CD8-positive, alpha-beta memory T cell (primary cell): Measurements from ENCODE around the gene CCNG2. TPM values are rescaled to one million over a fixed set of nuclear protein-coding genes. Genes with fewer than 3 reads are reported as not detected.

ENCODE experiments used
- CTCF ChIA-PET: fragments of 350-600 bp; sonication (Branson Sonifier 250); formaldehyde crosslinking; loops from one replicate; lab custom pipeline; 2021; ENCODE audit warnings: antibody characterized with exemption; lab: Charles Lee
- POLR2A ChIA-PET: fragments of 350-600 bp; sonication (Branson Sonifier 250); formaldehyde crosslinking; loops from one replicate; lab custom pipeline; 2021; ENCODE audit warnings: antibody characterized with exemption; lab: Charles Lee
- DNase-seq, 5 donors: peaks; one replicate each; pipeline versions ENCODE4 v3.0.0 to v3.0.0-alpha.2; 2020 to 2022; ENCODE audit warnings: mixed read lengths in 1 of 5
- H3K27ac ChIP-seq: one replicate; pipeline ENCODE4 v1.7.0; 2013; ENCODE audit warnings: low read depth, mild to moderate bottlenecking, low read length, moderate library complexity
- H3K27me3 ChIP-seq: 2 replicates; pipeline ENCODE4 v1.7.0; 2013; ENCODE audit warnings: low read length, mild to moderate bottlenecking; ENCODE audit not compliant: insufficient read depth, poor library complexity, severe bottlenecking
- H3K36me3 ChIP-seq: 2 replicates; pipeline ENCODE4 v1.7.0; 2013; ENCODE audit warnings: mild to moderate bottlenecking, low read length, moderate library complexity; ENCODE audit not compliant: insufficient read depth
- H3K4me1 ChIP-seq: 2 replicates; pipeline ENCODE4 v1.7.0; 2013; ENCODE audit warnings: mild to moderate bottlenecking, low read length, moderate library complexity; ENCODE audit not compliant: insufficient read depth
- H3K4me3 ChIP-seq: 2 replicates; pipeline ENCODE4 v1.7.0; 2013; ENCODE audit warnings: mild to moderate bottlenecking, low read length
- H3K9me3 ChIP-seq: 2 replicates; pipeline ENCODE4 v1.7.0; 2013; ENCODE audit warnings: mild to moderate bottlenecking, low read length
- H3K27ac Mint-ChIP-seq, 8 donors: one replicate each; pipeline ENCODE4 v1.8.0; 2020 to 2021; ENCODE audit warnings: mixed read lengths in 8 of 8, mild to moderate bottlenecking in 6 of 8, inconsistent platforms in 3 of 8, moderate library complexity in 3 of 8
- H3K27me3 Mint-ChIP-seq, 2 donors: one replicate each; pipeline ENCODE4 v1.8.0; 2020 to 2021; ENCODE audit warnings: mixed read lengths in 2 of 2, mild to moderate bottlenecking in 1 of 2, moderate library complexity in 1 of 2
- H3K36me3 Mint-ChIP-seq, 3 donors: one replicate each; pipeline ENCODE4 v1.8.0; 2020 to 2021; ENCODE audit warnings: mixed read lengths in 3 of 3, inconsistent platforms in 1 of 3, mild to moderate bottlenecking in 1 of 3
- H3K4me1 Mint-ChIP-seq, 3 donors: one replicate each; pipeline ENCODE4 v1.8.0; 2020 to 2021; ENCODE audit warnings: mixed read lengths in 3 of 3, inconsistent platforms in 1 of 3, mild to moderate bottlenecking in 1 of 3
- H3K4me3 Mint-ChIP-seq, 7 donors: one replicate each; pipeline ENCODE4 v1.8.0; 2020 to 2021; ENCODE audit warnings: mixed read lengths in 7 of 7, mild to moderate bottlenecking in 6 of 7, moderate library complexity in 4 of 7, inconsistent platforms in 2 of 7
- H3K9me3 Mint-ChIP-seq, 5 donors: one replicate each; pipeline ENCODE4 v1.8.0; 2020 to 2022; ENCODE audit warnings: mixed read lengths in 5 of 5, mild to moderate bottlenecking in 3 of 5, moderate library complexity in 2 of 5, inconsistent platforms in 1 of 5
- polyA plus RNA-seq: library from polyadenylated mRNA; unstranded; fragments of 300-500 nt; fragmentation: Illumina TruSeq; gene quantifications from one replicate; pipeline ENCODE4 v1.2.3, GENCODE V29; 2021
- total RNA-seq, 2 experiments: library from RNA; stranded (reverse); gene quantifications; one replicate each; pipeline ENCODE4 v1.2.3, GENCODE V29; 2021

Gene CCNG2
- total and polyA plus RNA-seq, 3 experiments from 2014 or later = 3.7 to 23.9 (median 4.0) TPM

- Histone ChIP-seq H3K4me3 (peak overlapping the region; percentile 99), H3K36me3 (no peaks in the 10 kb centered on the region), H3K27me3 (no peaks in the 10 kb centered on the region), H3K4me1 (peaks cover 22% of the 10 kb centered on the region), H3K9me3 (no peaks in the 10 kb centered on the region), H3K27ac (peak overlapping the region; percentile 75)
- H3K27me3 Mint-ChIP-seq = peaks cover 4 to 9% of the 10 kb centered on the region in 2 donors
- H3K27ac Mint-ChIP-seq = peak overlapping the region; percentile 86 to 97 (median 94)
- H3K4me3 Mint-ChIP-seq = peak overlapping the region; percentile 92 to 99 (median 98)
- peaks cover 0 to 25% (median 2%) of the 10 kb centered on the region in 3 donors for H3K36me3 Mint-ChIP-seq
- POLR2A ChIA-PET = interaction anchor here (1.5 kb wide), 1 partner anchor 80 kb away, joined by 4 read pairs; the partner anchor contains the start of gene CCNI
- peaks cover 0 to 3% (median 0%) of the 10 kb centered on the region in 5 donors for H3K9me3 Mint-ChIP-seq
- peak; percentile 89 to 99 (median 98) for DNase-seq
- peaks cover 34 to 44% (median 39%) of the 10 kb centered on the region in 3 donors for H3K4me1 Mint-ChIP-seq
- CTCF ChIA-PET = interaction anchor here (0.7 kb wide), 1 partner anchor 655 kb away, joined by 3 read pairs; no protein-coding TSS in a partner anchor
Observed at GRCh38 chr4:77156533-77156911, 485 bp upstream of the CCNG2 start.

- Mint-ChIP-seq H3K27ac (peak overlapping the region; percentile 86 to 97 (median 90)), H3K4me1 (peaks cover 41 to 54% (median 47%) of the 10 kb centered on the region in 3 donors), H3K9me3 (peaks cover 0 to 3% (median 0%) of the 10 kb centered on the region in 5 donors), H3K27me3 (peaks cover 0 to 9% of the 10 kb centered on the region in 2 donors), H3K4me3 (peak overlapping the region; percentile 92 to 99 (median 98)), H3K36me3 (peaks cover 1 to 36% (median 12%) of the 10 kb centered on the region in 3 donors)
- peak overlapping the region; percentile 99 for H3K4me3 ChIP-seq
- peaks cover 22% of the 10 kb centered on the region for H3K4me1 ChIP-seq
- peak; percentile 68 to 85 (median 72) for DNase-seq
- ChIA-PET CTCF (interaction anchor here (1.0 kb wide), 1 partner anchor 46 kb away, joined by 4 read pairs; no protein-coding TSS in a partner anchor), POLR2A (interaction anchor here (0.9 to 1.0 kb wide), 2 partner anchors 9 to 83 kb away, joined by 3 read pairs; no protein-coding TSS in a partner anchor)
- H3K27me3 ChIP-seq = no peaks in the 10 kb centered on the region
- H3K9me3 ChIP-seq = no peaks in the 10 kb centered on the region
- peaks cover 5% of the 10 kb centered on the region for H3K36me3 ChIP-seq
- H3K27ac ChIP-seq = peak overlapping the region; percentile 75
Observed at GRCh38 chr4:77157859-77158486, 966 bp downstream of the CCNG2 start.

GRCh38 chr4:77158487-77158861 lies 1.5 kb downstream of the CCNG2 start:
- POLR2A ChIA-PET = interaction anchor here (0.9 to 1.0 kb wide), 2 partner anchors 10 to 84 kb away, joined by 3 read pairs; no protein-coding TSS in a partner anchor
- Mint-ChIP-seq H3K4me1 (peaks cover 46 to 59% (median 52%) of the 10 kb centered on the region in 3 donors), H3K4me3 (peak overlapping the region; percentile 92 to 99 (median 98)), H3K27me3 (peaks cover 0 to 9% of the 10 kb centered on the region in 2 donors), H3K36me3 (peaks cover 5 to 41% (median 17%) of the 10 kb centered on the region in 3 donors), H3K27ac (peak overlapping the region; percentile 86 to 95 (median 89)), H3K9me3 (peaks cover 0 to 3% (median 0%) of the 10 kb centered on the region in 5 donors)
- Histone ChIP-seq H3K4me3 (peak overlapping the region; percentile 99), H3K27ac (peak overlapping the region; percentile 75), H3K36me3 (peaks cover 5% of the 10 kb centered on the region), H3K9me3 (no peaks in the 10 kb centered on the region), H3K27me3 (no peaks in the 10 kb centered on the region), H3K4me1 (peaks cover 22% of the 10 kb centered on the region)
- DNase-seq = no peak
- CTCF ChIA-PET = interaction anchor here (1.0 kb wide), 1 partner anchor 45 kb away, joined by 4 read pairs; no protein-coding TSS in a partner anchor

GRCh38 chr4:77159806-77160205 lies 2.8 kb downstream of the CCNG2 start:
- ChIA-PET POLR2A (interaction anchor here (0.9 kb wide), 1 partner anchor 15 kb away, joined by 4 read pairs; no protein-coding TSS in a partner anchor), CTCF (interaction anchor here (0.6 kb wide), 1 partner anchor 44 kb away, joined by 3 read pairs; no protein-coding TSS in a partner anchor)
- H3K36me3 ChIP-seq = peaks cover 5% of the 10 kb centered on the region
- Mint-ChIP-seq H3K27me3 (peaks cover 0 to 9% of the 10 kb centered on the region in 2 donors), H3K4me3 (peak overlapping the region in 2 of 7 donors; percentile 92 to 98), H3K4me1 (peaks cover 46 to 61% (median 54%) of the 10 kb centered on the region in 3 donors), H3K9me3 (peaks cover 0 to 3% (median 0%) of the 10 kb centered on the region in 5 donors), H3K36me3 (peaks cover 10 to 52% (median 27%) of the 10 kb centered on the region in 3 donors), H3K27ac (peak overlapping the region in 6 of 8 donors; percentile 17 to 95 (median 45))
- no peak overlapping the region for H3K4me3 ChIP-seq
- no peaks in the 10 kb centered on the region for H3K9me3 ChIP-seq
- peaks cover 19% of the 10 kb centered on the region for H3K4me1 ChIP-seq
- H3K27me3 ChIP-seq = no peaks in the 10 kb centered on the region
- no peak for DNase-seq
- H3K27ac ChIP-seq = no peak overlapping the region

- no peak overlapping the region for H3K4me3 ChIP-seq
- POLR2A ChIA-PET = no interaction called here
Observed at GRCh38 chr4:77163641-77164040, 6.6 kb downstream of the CCNG2 start.

GRCh38 chr4:77167173-77167572 lies 10.2 kb downstream of the CCNG2 start:
- H3K27ac Mint-ChIP-seq = peak overlapping the region in 3 of 8 donors; percentile 19 to 47 (median 36)
- DNase-seq = no peak
- Histone ChIP-seq H3K27ac (no peak overlapping the region), H3K4me1 (no peaks in the 10 kb centered on the region), H3K9me3 (no peaks in the 10 kb centered on the region), H3K36me3 (no peaks in the 10 kb centered on the region), H3K4me3 (no peak overlapping the region), H3K27me3 (no peaks in the 10 kb centered on the region)
- no peak overlapping the region for H3K4me3 Mint-ChIP-seq
- ChIA-PET CTCF (no interaction called here), POLR2A (no interaction called here)
- H3K36me3 Mint-ChIP-seq = peaks cover 31 to 67% (median 46%) of the 10 kb centered on the region in 3 donors
- no peaks in the 10 kb centered on the region for H3K27me3 Mint-ChIP-seq
- H3K4me1 Mint-ChIP-seq = peaks cover 22 to 45% (median 27%) of the 10 kb centered on the region in 3 donors
- no peaks in the 10 kb centered on the region for H3K9me3 Mint-ChIP-seq

More at GRCh38 chr4:77163641-77164040, 6.6 kb downstream of the CCNG2 start:
- Histone ChIP-seq H3K27ac (no peak overlapping the region), H3K9me3 (no peaks in the 10 kb centered on the region), H3K36me3 (peaks cover 5% of the 10 kb centered on the region), H3K27me3 (no peaks in the 10 kb centered on the region), H3K4me1 (peaks cover 2% of the 10 kb centered on the region)
- CTCF ChIA-PET = interaction anchor here (1.2 to 3.2 kb wide), 2 partner anchors 12 to 40 kb away, joined by 3 to 7 read pairs; no protein-coding TSS in a partner anchor
- no peak for DNase-seq
- peaks cover 39 to 65% (median 40%) of the 10 kb centered on the region in 3 donors for H3K4me1 Mint-ChIP-seq
- no peaks in the 10 kb centered on the region for H3K9me3 Mint-ChIP-seq
- H3K27me3 Mint-ChIP-seq = no peaks in the 10 kb centered on the region
- H3K27ac Mint-ChIP-seq = no peak overlapping the region
- no peak overlapping the region for H3K4me3 Mint-ChIP-seq
- H3K36me3 Mint-ChIP-seq = peaks cover 17 to 63% (median 34%) of the 10 kb centered on the region in 3 donors

- H3K4me1 Mint-ChIP-seq = peaks cover 19 to 40% (median 24%) of the 10 kb centered on the region in 3 donors
- peak overlapping the region in 1 of 7 donors; percentile 3 for H3K4me3 Mint-ChIP-seq
- no peak overlapping the region for H3K27ac ChIP-seq
- no peaks in the 10 kb centered on the region for H3K27me3 Mint-ChIP-seq
- no peaks in the 10 kb centered on the region for H3K9me3 Mint-ChIP-seq
- H3K9me3 ChIP-seq = no peaks in the 10 kb centered on the region
- H3K27me3 ChIP-seq = no peaks in the 10 kb centered on the region
- peaks cover 31 to 63% (median 42%) of the 10 kb centered on the region in 3 donors for H3K36me3 Mint-ChIP-seq
- DNase-seq = no peak
- H3K4me3 ChIP-seq = no peak overlapping the region
- POLR2A ChIA-PET = no interaction called here
- no peaks in the 10 kb centered on the region for H3K36me3 ChIP-seq
- CTCF ChIA-PET = no interaction called here
- H3K4me1 ChIP-seq = no peaks in the 10 kb centered on the region
- H3K27ac Mint-ChIP-seq = peak overlapping the region in 2 of 8 donors; percentile 19 to 39
Observed at GRCh38 chr4:77167866-77168265, 10.9 kb downstream of the CCNG2 start.
